HG02884 (cell line): ENCODE results near the gene TCF20.

ENCODE experiments used
- ATAC-seq: cut with Tn5 transposase; IDR thresholded peaks from one replicate; pipeline ENCODE4 v1.9.1; 2021; ENCODE audit warnings: mild to moderate bottlenecking, moderate library complexity; ENCODE audit not compliant: unreplicated experiment

Gene TCF20

GRCh38 chr22:42282252-42282942, 11.9 kb upstream of the TCF20 start:
- no peak for ATAC-seq

GRCh38 chr22:42281706-42282251, 11.3 kb upstream of the TCF20 start:
- ATAC-seq: no peak

- no peak for ATAC-seq
Observed at GRCh38 chr22:42281284-42281683, 10.8 kb upstream of the TCF20 start.

- ATAC-seq: no peak
Observed at GRCh38 chr22:42280836-42281235, 10.4 kb upstream of the TCF20 start.

GRCh38 chr22:42280140-42280539, 9.7 kb upstream of the TCF20 start:
- ATAC-seq: no peak

- ATAC-seq: no peak
Observed at GRCh38 chr22:42279425-42280020, 9.1 kb upstream of the TCF20 start.

GRCh38 chr22:42277988-42278776, 7.7 kb upstream of the TCF20 start:
- ATAC-seq: no peak

GRCh38 chr22:42277232-42277753, 6.8 kb upstream of the TCF20 start:
- ATAC-seq: no peak

GRCh38 chr22:42275970-42276369, 5.5 kb upstream of the TCF20 start:
- no peak for ATAC-seq

- no peak for ATAC-seq
Observed at GRCh38 chr22:42275176-42275575, 4.7 kb upstream of the TCF20 start.

- no peak for ATAC-seq
Observed at GRCh38 chr22:42273855-42274451, 3.5 kb upstream of the TCF20 start.

- ATAC-seq: no peak
Observed at GRCh38 chr22:42272431-42272999, 2.1 kb upstream of the TCF20 start.

- no peak for ATAC-seq
Observed at GRCh38 chr22:42271906-42272305, 1.5 kb upstream of the TCF20 start.

GRCh38 chr22:42271191-42271813, 849 bp upstream of the TCF20 start:
- no peak for ATAC-seq

GRCh38 chr22:42270176-42270509, 310 bp downstream of the TCF20 start:
- peak; percentile 30 for ATAC-seq

GRCh38 chr22:42269432-42270175, 849 bp downstream of the TCF20 start:
- ATAC-seq: peak; percentile 51

- no peak for ATAC-seq
Observed at GRCh38 chr22:42268852-42269410, 1.5 kb downstream of the TCF20 start.

GRCh38 chr22:42265321-42265720, 5.1 kb downstream of the TCF20 start:
- ATAC-seq: no peak

GRCh38 chr22:42263944-42264343, 6.5 kb downstream of the TCF20 start:
- ATAC-seq: no peak
